ENCODE data around the gene LARGE1.

The LARGE1 gene

DNA sequence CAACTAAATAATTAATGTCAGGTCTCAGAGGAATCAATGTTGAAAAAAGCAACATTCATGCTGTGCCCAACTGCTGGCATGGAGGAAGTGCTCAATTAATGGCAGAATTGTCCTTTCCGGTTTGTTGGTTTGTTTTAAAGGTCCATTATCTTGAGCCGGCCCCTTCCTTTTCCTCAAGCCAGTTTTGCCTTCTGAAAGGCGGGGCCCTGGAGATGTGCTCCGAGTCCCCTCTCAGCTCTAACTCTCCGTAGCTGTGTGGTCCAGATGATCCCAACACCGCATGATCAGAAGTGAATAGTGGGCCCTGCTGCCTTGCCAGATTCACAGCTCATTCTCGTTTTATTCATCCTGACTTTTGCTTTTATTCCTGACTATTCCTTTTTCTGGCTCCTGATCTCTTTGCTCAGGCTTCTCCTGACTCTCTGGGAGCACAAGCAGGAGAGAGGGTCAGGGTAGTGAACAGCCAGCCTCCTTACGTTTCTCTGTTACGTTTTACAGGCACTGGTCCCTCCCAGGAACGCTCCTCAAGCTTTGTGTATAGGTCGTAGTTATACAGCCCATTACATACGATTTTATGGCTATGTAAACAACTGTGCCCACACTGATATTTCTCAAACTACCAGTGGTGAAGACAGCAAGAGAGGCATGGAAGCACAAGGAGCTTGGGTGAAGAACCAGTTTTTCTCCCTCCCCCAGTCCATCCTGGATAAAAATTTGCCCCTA lies 265.9 kb downstream of the LARGE1 start:
- peak; percentile 39 for DNase-seq

DNA sequence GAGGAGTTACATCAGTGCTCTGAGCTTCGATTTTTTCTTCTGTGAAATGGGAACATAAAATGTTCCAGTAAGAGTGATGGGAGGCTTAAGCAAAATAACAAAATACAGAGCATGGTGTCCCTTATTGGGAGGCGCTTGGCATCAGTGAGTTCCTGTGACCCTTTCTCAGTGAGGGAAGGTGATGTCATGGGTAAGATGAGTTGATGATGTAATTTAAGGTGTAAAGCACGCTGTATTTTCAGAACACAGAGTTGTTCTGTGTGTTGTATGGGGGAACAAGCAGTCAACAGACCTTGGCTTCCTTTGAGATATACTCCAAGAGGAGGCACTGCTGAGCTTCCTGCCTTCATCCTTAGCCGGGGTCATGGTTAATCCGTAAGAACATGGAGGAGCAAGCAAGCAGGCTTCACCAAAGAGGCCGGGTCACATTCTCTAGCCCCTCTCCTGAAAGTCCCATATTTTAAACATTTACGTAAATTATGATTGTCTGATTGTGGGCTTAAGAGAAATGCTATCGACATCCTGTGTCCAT lies 266.7 kb downstream of the LARGE1 start:
- DNase-seq: no peak

DNA sequence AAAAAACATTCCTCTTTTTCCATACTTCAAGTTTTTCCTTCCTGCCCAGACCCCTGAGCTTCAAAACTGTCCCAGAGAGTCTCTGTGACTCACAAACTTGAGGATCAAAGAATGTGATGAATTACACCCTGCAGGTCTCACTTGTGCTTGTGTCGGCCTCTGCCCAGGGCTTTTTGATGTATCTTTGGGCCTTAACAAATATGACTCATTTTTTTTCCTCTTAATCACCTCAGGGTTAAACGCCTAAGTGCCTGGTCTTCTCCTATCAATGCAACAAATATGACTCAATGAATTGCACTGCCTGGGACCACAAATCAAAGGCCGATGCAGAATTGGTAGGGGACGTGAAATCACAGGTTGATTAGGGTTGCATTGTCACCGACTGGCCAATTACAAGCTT lies 267.7 kb downstream of the LARGE1 start:
- no peak for DNase-seq

DNA sequence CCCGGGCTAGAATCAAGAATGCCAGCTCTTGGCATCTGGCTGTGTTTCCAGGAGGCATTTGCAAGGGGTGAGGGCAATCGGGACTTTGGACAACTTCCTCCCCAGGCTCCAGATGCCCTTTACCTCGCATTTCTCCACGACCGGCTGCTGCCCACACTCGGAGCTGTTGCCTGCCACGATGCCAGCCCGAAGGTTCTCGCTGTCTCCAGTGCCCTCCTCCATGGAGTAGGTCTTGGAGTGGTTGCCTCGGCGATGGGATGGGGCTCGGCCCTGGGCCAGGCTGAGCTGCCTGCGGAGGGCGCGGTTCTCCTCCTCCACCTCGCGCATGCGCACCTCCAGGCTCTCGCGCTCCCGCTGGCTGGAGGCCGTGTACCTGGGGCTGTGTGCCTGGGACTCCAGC lies 270.0 kb downstream of the LARGE1 start:
- no peak for DNase-seq

DNA sequence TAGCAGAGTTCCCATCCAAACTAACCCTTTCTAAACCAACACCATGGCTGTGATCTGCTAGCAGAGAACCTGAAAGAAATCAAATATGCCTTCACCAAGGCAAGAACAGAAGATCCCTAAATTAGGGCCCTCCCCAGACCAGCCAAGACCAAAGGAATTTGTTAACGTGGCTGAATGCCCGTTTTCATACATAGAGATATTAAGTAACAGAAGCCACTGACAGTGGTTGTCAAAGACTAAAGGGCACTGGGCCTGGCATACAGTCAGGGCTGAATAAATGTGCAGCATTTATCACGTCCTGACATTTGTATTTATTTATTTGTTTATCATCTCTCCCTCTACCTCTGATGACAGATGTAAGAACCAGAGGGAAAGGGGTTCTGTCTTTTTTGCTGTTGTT lies 271.8 kb downstream of the LARGE1 start:
- DNase-seq: no peak

DNA sequence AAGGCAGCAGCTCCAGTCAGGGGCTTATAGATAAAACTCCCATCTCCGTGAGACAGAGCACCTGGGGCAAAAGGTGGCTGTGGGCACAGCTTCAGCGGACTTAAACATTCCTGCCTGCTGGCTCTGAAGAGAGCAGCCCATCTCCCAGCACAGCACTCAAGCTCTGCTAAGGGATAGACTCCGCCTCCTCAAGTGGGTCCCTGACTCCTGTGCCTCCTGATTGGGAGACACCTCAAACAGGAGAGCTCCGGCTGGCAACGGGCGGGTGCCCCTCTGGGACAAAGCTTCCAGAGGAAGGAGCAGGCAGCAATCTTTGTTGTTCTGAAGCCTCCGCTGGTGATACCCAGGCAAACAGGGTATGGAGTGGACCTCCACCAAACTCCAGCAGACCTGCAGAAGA lies 279.4 kb downstream of the LARGE1 start:
- no peak for DNase-seq

DNA sequence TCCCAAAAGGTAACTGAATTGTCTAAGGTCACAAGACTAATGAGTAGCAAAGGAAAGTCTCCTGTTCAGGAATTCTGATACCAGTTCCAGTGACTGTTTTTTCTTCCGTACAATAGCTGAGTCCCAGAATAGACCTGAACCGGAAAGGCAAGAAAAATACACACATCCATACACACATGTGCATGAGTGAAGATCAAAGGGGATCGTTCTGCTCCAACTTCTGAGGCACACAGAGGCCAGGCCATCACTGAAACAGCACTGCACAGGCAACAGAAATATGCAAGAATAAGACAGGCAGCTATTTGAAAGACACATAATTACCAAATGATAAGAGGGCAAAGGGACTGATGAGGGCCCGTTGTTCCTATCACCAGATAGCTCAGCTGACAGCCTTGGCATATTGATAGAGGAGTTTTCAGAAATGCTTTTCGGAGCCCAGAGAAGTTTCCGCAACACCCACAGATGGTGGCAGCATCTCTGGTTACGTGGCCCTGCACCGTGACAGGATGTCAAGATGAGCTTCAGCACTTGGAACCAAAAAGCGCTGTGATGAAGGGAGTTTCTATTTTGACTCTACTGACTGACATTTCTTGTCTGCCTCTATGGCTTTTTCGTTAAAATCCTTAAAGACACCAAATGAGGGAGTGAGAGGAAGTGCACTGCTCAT lies 280.6 kb downstream of the LARGE1 start:
- DNase-seq: no peak

DNA sequence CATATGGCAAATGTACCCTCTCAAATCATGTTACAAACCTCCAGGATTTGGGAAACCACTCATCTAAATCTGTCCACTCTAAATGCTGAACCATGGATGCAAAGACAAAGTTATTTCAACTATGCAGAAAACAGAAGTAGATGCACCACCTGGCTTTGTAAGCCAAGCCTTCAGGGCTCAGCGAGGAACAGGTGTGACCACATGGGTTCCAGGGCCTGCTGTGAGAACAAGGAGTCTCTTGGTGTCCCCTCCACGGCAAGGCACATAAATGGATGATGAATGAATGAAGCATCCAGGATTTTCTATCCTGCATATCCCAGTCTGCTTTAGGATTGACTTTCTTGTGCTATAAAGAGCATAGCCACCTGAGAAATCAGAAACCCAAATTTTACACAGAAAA lies 284.5 kb downstream of the LARGE1 start:
- no peak for DNase-seq

DNA sequence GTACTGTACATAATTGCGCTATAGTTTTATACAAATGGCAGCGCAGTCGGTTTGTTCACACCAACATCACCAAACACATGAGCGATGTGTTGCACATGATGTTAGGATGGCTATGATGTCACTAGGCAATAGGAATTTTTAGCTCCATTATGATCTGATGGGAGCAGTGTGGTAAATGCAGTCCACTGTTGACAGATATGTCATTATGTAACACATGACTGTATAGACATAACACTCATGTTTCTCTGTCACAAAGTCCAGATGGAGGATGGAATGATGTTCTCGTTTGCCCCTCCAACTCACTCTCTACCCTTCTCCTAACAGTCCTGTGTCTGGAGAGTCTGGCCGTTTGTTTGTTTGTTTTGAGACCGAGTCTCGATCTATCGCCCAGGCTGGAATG lies 288.5 kb downstream of the LARGE1 start:
- no peak for DNase-seq

DNA sequence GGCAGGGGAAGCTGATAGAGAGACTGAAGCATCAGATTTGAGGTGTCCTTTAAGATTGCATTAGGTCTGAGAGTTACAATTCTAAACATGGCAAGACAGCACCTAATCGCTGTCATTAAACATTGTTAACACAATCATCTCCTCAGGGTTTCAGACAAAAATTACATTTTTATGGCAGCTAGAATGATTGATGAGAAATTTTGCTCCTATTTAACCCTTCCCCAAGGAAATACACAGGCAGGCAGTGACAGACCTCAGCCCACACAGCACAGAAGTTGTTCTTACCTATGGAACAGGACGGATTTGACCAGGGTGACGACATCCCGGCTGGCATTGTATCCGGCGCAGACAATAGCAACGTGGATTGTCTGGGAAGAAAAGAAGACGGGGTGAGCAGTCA lies 294.3 kb downstream of the LARGE1 start:
- no peak for DNase-seq

DNA sequence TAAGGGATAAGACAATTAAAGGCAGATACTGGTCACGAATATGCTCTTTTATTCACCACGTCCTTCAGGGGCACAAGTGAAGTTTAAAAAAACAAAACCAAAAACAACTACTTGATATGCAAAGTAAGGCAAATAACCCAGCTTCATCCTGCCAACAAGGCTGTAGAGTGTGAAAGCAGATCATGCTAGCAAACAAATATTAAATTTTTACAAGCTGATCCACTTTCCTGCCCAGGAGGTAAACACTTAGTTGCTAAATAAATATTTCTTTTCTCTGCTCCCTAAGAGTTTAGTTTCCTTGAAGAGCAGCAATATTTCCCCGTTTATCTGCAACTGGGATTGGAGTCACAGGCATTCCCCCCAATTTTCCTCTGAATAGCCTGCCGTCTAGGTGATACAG lies 300.2 kb downstream of the LARGE1 start:
- DNase-seq: no peak

DNA sequence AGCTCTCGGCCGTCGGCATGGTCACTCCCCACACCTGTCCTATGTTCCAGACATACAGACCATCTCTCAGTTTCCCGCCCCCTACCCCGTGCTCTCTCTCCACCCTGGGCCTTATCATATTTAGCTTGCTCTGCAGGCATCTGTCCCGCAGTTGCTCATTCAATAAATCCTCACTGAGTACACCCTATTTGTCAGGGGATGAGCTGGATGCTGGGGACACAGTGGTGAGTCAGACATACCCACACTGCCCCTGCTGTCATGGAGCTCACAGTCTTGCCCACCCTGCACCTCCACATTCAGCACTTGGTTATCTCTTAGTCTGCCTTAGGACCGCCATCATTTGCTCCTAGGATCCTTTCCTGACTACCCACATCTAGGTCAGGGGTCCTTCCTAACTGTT lies 313.8 kb downstream of the LARGE1 start:
- no peak for DNase-seq

DNA sequence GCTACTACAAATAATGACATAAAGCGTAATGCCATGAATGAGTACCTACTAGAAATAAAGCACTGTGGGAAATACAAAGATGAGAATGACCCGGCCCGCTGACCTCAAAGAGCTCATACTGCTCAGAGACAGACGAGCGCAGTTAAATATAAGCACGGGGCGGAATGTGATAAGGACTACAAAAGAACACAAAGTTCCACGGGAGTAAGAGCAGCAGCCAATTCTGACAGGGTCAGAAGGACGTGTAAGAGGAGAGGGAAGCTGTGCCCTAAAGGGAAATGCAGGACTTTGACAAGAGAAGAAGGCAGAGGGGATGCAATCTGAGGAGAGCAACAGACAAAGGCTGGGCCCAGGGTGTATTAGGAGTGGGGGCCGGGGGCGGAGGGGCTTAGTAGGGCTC lies 314.6 kb downstream of the LARGE1 start:
- DNase-seq: peak; percentile 1

DNA sequence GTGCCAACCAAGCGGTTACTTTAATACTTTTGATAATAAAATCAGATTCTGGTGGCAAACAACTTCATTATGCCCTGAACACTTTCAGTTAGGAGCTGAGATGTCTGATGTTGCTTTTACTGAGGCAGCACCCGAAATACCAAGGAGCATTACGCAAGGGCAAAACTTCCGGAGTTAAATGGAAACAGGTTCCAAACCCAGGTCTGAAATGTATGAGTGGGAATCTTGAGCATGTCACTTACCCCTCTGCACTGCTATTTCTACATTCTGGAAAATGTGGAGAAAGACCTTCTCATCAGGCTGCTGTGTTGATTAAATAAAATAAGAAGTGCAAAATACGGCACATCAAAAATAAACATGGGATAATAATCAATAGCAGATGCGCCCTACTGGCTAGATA lies 315.1 kb downstream of the LARGE1 start:
- no peak for DNase-seq

DNA sequence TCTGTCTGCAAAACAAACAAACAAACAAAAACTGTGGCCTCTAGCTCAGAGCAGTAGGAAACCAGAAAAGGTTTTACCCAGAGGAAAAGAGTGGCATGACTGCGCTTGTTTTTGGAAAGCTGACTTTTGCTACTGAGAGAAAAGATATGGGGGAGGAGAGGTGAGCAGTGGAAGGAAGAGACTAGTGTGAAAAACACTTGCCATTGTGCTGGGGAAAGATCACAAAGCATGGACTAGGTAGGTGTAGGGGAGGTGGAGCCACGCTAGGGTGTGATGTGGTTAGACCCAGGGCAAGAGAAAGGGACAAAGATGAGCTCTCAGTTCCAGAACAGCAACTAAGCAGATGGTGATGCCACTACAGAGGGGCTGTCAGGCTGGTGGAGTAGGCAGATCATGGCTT lies 319.2 kb downstream of the LARGE1 start:
- DNase-seq: no peak

DNA sequence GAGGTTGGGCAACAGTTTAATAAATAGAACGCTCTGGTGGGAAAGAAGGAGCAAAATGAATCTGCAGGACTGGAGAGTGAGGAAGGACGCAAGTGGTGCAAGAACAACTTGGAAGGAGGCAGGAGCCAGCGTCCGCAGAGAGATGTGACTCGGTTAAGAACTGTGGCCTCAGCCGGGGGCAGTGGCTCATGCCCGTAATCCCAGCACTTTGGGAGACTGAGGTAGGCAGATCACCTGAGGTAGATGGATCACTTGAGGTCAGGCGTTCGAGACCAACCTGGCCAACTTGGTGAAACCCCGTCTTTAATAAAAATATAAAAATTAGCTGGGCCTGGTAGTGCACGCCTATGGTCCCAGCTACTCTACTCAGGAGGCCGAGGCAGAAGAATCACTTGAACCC lies 319.7 kb downstream of the LARGE1 start:
- DNase-seq: no peak

DNA sequence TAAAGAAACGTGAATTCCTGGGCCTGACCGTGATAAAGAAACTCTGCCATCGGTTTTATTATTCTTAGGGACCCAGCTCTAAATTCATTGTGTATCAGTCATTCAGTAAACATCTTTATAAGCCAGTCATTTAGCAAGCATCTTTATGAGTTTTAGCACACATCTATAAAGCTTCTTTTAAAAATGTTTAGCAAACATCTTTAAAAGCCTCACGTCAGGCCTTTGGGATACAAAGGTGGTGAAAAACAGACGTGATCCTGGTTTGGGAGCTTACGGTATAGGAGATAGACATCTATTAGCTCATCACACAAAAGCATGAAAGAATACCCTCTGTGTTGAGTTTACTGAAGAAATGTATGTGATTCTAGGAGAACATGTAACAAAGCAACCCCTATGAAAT lies 320.2 kb downstream of the LARGE1 start:
- no peak for DNase-seq

DNA sequence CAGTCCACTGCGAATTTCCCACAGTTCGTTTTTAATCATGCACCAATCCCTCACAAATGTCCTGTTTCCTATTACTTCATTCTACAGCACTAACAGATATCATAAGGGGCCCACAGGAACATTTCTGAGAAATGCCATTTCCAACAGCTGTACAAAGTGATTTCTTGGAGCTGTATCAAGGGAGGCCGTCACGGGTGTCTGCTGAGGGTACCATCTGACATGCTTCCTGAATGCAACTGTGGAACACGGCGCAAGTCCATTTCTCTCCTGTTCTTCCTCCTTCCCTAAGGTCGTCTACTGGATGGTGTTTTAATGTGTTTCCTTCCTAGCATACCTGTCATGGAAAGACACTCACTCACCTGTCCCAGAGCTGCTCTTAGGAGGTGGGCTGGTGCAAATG lies 320.7 kb downstream of the LARGE1 start:
- no peak for DNase-seq

DNA sequence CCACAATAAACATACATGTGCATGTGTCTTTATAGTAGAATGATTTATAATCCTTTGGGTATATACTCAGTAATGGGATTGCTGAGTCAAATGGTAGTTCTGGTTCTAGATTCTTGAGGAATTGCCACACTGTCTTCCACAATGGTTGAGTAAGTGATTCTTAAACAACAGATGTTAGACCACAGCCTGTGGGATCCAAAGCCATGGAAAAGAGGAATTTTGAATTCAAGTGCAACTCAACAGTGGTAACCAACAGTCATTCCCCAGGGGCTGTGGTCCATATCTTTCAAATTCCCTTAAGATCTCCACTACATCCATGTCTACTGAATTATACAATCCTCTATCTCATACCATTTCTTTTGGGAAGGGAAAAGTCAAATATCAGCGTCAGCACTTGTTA lies 321.5 kb downstream of the LARGE1 start:
- no peak for DNase-seq

DNA sequence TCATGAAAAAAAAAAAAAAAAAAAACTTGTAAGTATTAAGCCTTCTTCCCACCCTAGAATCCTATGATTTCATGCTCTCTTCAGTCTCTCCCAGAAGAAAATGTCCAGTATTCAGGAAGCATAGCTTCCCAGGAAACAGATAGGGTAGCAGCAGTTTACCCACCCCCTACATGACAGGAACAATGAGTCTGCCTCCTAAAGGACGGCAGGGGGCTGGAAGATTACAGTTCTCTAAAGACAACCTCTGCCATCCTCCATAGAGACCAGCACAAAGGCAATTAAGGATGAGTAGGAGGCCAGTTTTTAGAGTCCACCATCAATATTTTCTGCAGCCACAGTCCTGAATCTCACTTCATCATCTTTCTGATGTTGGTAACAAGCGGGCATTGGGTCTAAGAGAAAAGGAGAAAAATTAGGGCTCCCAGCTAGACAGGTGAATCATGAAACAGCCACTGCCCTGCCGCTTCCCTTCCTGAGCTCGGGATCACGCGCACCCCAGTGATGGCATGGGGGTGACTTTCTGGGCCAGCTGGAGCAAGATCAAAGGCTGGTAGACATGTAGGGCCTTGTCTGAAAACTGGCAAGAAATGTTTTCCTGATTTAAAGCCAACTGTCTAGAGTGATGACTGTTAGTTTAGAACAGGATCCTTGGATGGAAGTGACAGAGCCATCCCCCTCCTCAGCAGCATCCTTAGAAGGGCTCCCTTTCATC lies 322.8 kb downstream of the LARGE1 start:
- DNase-seq: no peak

DNA sequence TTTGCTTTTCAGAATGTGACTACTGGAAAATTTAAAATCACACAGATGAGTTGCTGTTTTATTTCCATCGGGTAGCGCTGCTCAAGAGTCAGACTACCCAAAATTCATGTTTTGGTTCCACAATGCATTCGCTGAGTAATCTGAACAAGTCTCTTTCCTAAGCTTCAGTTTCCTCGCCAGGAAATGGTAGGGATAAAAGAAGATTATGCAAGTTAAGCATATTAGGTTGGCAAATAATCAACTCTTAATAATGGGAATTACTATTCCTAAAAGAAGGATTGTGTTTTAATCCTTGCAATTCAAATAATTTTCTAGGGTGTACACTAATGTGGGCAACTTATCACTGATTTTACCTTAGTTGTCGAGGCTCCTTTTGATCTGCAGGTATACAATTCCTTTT lies 326.5 kb downstream of the LARGE1 start:
- no peak for DNase-seq

DNA sequence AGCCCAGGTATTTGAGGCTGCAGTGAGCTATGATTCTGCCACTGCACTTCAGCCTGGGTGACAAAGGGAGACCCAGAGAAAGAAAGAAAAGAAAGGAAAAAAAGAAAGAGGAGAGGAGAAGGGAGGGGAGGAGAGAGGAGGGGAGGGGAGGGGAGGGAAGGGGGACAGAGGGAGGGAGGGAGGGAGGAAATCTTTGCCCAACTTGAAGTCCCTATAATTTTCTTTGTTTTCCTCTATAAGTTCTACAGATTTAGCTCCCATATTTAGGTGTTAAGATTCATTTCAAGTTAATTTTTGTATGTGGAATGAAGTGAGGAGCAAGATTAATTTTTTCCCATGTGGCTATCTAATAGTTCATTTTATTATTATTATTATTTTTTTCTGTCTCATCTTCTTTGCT lies 328.3 kb downstream of the LARGE1 start:
- DNase-seq: no peak

DNA sequence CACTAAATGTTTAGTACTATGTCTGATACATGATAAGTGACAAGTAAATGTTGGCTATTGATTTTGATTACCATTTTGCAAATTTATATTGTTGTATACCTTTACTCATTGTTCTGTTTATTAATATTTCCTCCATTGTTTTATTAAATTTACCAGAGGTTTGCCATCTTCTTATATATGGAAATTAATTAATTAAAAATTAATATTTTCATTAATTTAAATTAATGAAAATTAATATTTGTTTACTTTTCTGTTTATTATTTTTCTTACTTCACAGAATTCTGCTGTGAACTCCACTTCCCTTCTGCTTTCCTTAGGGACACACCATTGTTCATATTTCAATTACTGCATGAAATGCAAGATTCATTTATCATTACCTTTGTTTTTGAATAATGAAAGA lies 331.0 kb downstream of the LARGE1 start:
- no peak for DNase-seq

DNA sequence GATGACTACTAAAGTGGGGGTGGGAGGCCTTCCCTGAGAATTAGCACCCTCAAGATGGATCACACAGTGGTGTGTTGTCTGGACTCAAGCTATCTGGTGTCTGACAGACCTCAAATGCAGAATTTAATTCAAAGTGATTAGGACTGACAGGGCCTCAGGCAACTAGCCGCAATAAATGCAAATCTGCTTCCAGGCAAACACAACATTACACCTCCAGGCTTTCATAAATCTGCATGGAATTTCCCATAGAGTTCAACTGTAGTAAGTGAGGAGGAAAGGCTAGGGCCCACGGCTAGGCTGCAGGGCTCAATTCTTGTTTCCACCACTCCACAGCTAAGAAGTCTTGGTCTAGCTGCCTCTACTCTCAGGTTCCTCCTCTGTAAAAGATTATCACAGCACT lies 331.4 kb downstream of the LARGE1 start:
- no peak for DNase-seq

Measured in DMS153 (cell line).